Trophoblast cell (in vitro differentiated cells and primary cell): ENCODE data around the gene COL6A3.
A peak's percentile ranks its signal among the peaks of the same experiment; 100 is the strongest.
"Not testable (repeated sequence)": the region's sequence is repeated elsewhere in the genome, so short reads cannot be mapped to it uniquely, and the experiment has no call there.

Experiments
- DNase-seq, 2 donors: peaks; one replicate each; pipeline ENCODE4 v3.0.0-alpha.2; 2016
- H2AFZ ChIP-seq: 2 replicates; pipeline ENCODE4 v1.6.1; 2013; ENCODE audit warnings: low read length, moderate library complexity, mild to moderate bottlenecking; ENCODE audit not compliant: insufficient read depth, poor library complexity
- H2AK5ac ChIP-seq: 2 replicates; pipeline ENCODE4 v1.6.1; 2013; ENCODE audit warnings: mild to moderate bottlenecking, low read length
- H2BK120ac ChIP-seq: 2 replicates; pipeline ENCODE4 v1.6.1; 2013; ENCODE audit warnings: low read length, mild to moderate bottlenecking, moderate library complexity; ENCODE audit not compliant: insufficient read depth, poor library complexity
- H2BK12ac ChIP-seq: 2 replicates; pipeline ENCODE4 v1.6.1; 2013; ENCODE audit warnings: mild to moderate bottlenecking, low read length, moderate library complexity
- H2BK5ac ChIP-seq: 2 replicates; pipeline ENCODE4 v1.6.1; 2013; ENCODE audit warnings: low read length, low read depth, moderate library complexity, mild to moderate bottlenecking; ENCODE audit not compliant: poor library complexity
- H3K14ac ChIP-seq: 2 replicates; pipeline ENCODE4 v1.6.1; 2013; ENCODE audit warnings: mild to moderate bottlenecking, low read length
- H3K18ac ChIP-seq: 2 replicates; pipeline ENCODE4 v1.6.1; 2013; ENCODE audit warnings: mild to moderate bottlenecking, low read length
- H3K23ac ChIP-seq: 2 replicates; pipeline ENCODE4 v1.6.1; 2013; ENCODE audit warnings: low read length
- H3K27ac ChIP-seq: 2 replicates; pipeline ENCODE4 v1.5.1; 2013; ENCODE audit warnings: low read depth, mild to moderate bottlenecking, inconsistent platforms, low read length, moderate library complexity
- H3K27me3 ChIP-seq: 2 replicates; pipeline ENCODE4 v1.6.1; 2013; ENCODE audit warnings: inconsistent platforms, mild to moderate bottlenecking, low read length, moderate library complexity; ENCODE audit not compliant: insufficient read depth
- H3K36me3 ChIP-seq, 2 experiments: 1 replicate in 1 of 2; 2 replicates in 1 of 2; pipeline ENCODE4 v1.6.1; 2013; ENCODE audit warnings: low read length in 2 of 2, mild to moderate bottlenecking in 2 of 2, moderate library complexity in 1 of 2; ENCODE audit not compliant: insufficient read depth in 2 of 2, control insufficient read depth in 1 of 2
- H3K4ac ChIP-seq: 2 replicates; pipeline ENCODE4 v1.6.1; 2013; ENCODE audit warnings: low read depth, mild to moderate bottlenecking, low read length, moderate library complexity
- H3K4me1 ChIP-seq, 2 experiments: 1 replicate in 1 of 2; 2 replicates in 1 of 2; pipeline ENCODE4 v1.6.1; 2013; ENCODE audit warnings: low read length in 2 of 2, mild to moderate bottlenecking in 2 of 2, moderate library complexity in 1 of 2; ENCODE audit not compliant: insufficient read depth in 2 of 2, control insufficient read depth in 1 of 2
- H3K4me2 ChIP-seq: 2 replicates; pipeline ENCODE4 v1.6.1; 2013; ENCODE audit warnings: inconsistent platforms, mild to moderate bottlenecking, low read length, moderate library complexity
- H3K4me3 ChIP-seq: 2 replicates; pipeline ENCODE4 v1.5.1; 2013; ENCODE audit warnings: mild to moderate bottlenecking, low read depth, low read length, inconsistent platforms
- H3K79me1 ChIP-seq: one replicate; pipeline ENCODE4 v1.6.1; 2013; ENCODE audit warnings: low read length
- H3K79me2 ChIP-seq: 2 replicates; pipeline ENCODE4 v1.6.1; 2013; ENCODE audit warnings: low read length, mild to moderate bottlenecking; ENCODE audit not compliant: control insufficient read depth, insufficient read depth, poor library complexity
- H3K9ac ChIP-seq: 2 replicates; pipeline ENCODE4 v1.6.1; 2013; ENCODE audit warnings: mild to moderate bottlenecking, low read length
- H3K9me3 ChIP-seq: 2 replicates; pipeline ENCODE4 v1.6.1; 2013; ENCODE audit warnings: low read depth, mild to moderate bottlenecking, control low read depth, inconsistent platforms, low read length; ENCODE audit not compliant: insufficient read depth
- H4K12ac ChIP-seq: 2 replicates; pipeline ENCODE4 v1.6.1; 2013; ENCODE audit warnings: low read depth, mild to moderate bottlenecking, low read length, moderate library complexity
- H4K8ac ChIP-seq: 2 replicates; pipeline ENCODE4 v1.6.1; 2013; ENCODE audit warnings: low read depth, mild to moderate bottlenecking, low read length, moderate library complexity
- H4K91ac ChIP-seq: one replicate; pipeline ENCODE4 v1.6.1; 2013; ENCODE audit warnings: low read depth, mild to moderate bottlenecking, low read length, moderate library complexity
- WGBS: extraction: QIAGEN DNeasy Blood & Tissue Kit; methylation state at CpG from one replicate; pipeline ENCODE4 v1.1.7; 2013; ENCODE audit warnings: missing lambda C conversion rate; ENCODE audit not compliant: insufficient read length, insufficient coverage; ENCODE audit errors: extremely low coverage; 5-methylcytosine and 5-hydroxymethylcytosine counted together

COL6A3 gene

GRCh38 chr2:237306083-237306786 lies 107.7 kb downstream of the COL6A3 start:
- Histone ChIP-seq H4K8ac (no peak overlapping the region), H3K36me3 (peaks cover 0 to 4% of the 10 kb centered on the region in 2 experiments), H2AFZ (no peak overlapping the region), H3K27ac (no peak overlapping the region), H3K9ac (no peak overlapping the region), H3K27me3 (no peaks in the 10 kb centered on the region), H2BK5ac (no peak overlapping the region), H2BK12ac (peak overlapping the region; percentile 19), H3K79me1 (peaks cover 26% of the 10 kb centered on the region), H2BK120ac (peak overlapping the region; percentile 4), H3K79me2 (no peaks in the 10 kb centered on the region), H3K18ac (no peak overlapping the region), H3K4me3 (no peak overlapping the region), H2AK5ac (peak overlapping the region; percentile 3), H3K4me2 (no peak overlapping the region), H3K4ac (no peak overlapping the region), H4K91ac (peak overlapping the region; percentile 57), H4K12ac (no peak overlapping the region), H3K23ac (no peak overlapping the region), H3K9me3 (peaks cover 7% of the 10 kb centered on the region), H3K4me1 (no peaks in the 10 kb centered on the region), H3K14ac (no peak overlapping the region)
- no CpG with 5 or more reads among the region's 7 CpGs for WGBS
- no peak for DNase-seq

- H3K4me1 ChIP-seq = peaks cover 0 to 2% of the 10 kb centered on the region in 2 experiments
- DNase-seq = no peak
These were observed 108.4 kb downstream of the COL6A3 start for GRCh38 chr2:237305579-237305978.

GRCh38 chr2:237304763-237305514 lies 109.0 kb downstream of the COL6A3 start:
- peak overlapping the region; percentile 12 for H2BK120ac ChIP-seq
- no peak overlapping the region for H4K12ac ChIP-seq
- H3K79me1 ChIP-seq = peaks cover 27% of the 10 kb centered on the region
- H3K4me3 ChIP-seq = no peak overlapping the region
- H2BK12ac ChIP-seq = peak overlapping the region; percentile 57
- H2BK5ac ChIP-seq = no peak overlapping the region
- H2AFZ ChIP-seq = no peak overlapping the region
- H3K14ac ChIP-seq = no peak overlapping the region
- H3K36me3 ChIP-seq = peaks cover 0 to 4% of the 10 kb centered on the region in 2 experiments
- no peak overlapping the region for H4K8ac ChIP-seq
- peaks cover 0 to 2% of the 10 kb centered on the region in 2 experiments for H3K4me1 ChIP-seq
- H3K27me3 ChIP-seq = no peaks in the 10 kb centered on the region
- no peak overlapping the region for H3K4me2 ChIP-seq
- H3K18ac ChIP-seq = no peak overlapping the region
- peak overlapping the region; percentile 56 for H4K91ac ChIP-seq
- no peak overlapping the region for H3K23ac ChIP-seq
- H3K79me2 ChIP-seq = no peaks in the 10 kb centered on the region
- no CpG with 5 or more reads among the region's 2 CpGs for WGBS
- H2AK5ac ChIP-seq = no peak overlapping the region
- no peak overlapping the region for H3K9ac ChIP-seq
- no peak for DNase-seq
- H3K9me3 ChIP-seq = peaks cover 7% of the 10 kb centered on the region
- H3K4ac ChIP-seq = no peak overlapping the region
- H3K27ac ChIP-seq = no peak overlapping the region

More at GRCh38 chr2:237305579-237305978, 108.4 kb downstream of the COL6A3 start:
- H3K9me3 ChIP-seq = peaks cover 7% of the 10 kb centered on the region
- no peak overlapping the region for H3K14ac ChIP-seq
- peak overlapping the region; percentile 12 for H2BK120ac ChIP-seq
- H4K91ac ChIP-seq = peak overlapping the region; percentile 41
- H3K27me3 ChIP-seq = no peaks in the 10 kb centered on the region
- H3K4me2 ChIP-seq = no peak overlapping the region
- H3K79me1 ChIP-seq = peaks cover 28% of the 10 kb centered on the region
- H3K18ac ChIP-seq = no peak overlapping the region
- no peak overlapping the region for H2BK5ac ChIP-seq
- H3K79me2 ChIP-seq = no peaks in the 10 kb centered on the region
- H3K9ac ChIP-seq = no peak overlapping the region
- peak overlapping the region; percentile 3 for H2AK5ac ChIP-seq
- H3K23ac ChIP-seq = no peak overlapping the region
- no peak overlapping the region for H2AFZ ChIP-seq
- H2BK12ac ChIP-seq = peak overlapping the region; percentile 67
- no peak overlapping the region for H4K8ac ChIP-seq
- peaks cover 0 to 4% of the 10 kb centered on the region in 2 experiments for H3K36me3 ChIP-seq
- H3K4me3 ChIP-seq = no peak overlapping the region
- no peak overlapping the region for H3K4ac ChIP-seq
- no peak overlapping the region for H3K27ac ChIP-seq
- H4K12ac ChIP-seq = no peak overlapping the region

- peaks cover 34% of the 10 kb centered on the region for H3K79me1 ChIP-seq
- not testable (repeated sequence) for H3K4me2 ChIP-seq, H3K9me3 ChIP-seq, H4K91ac ChIP-seq, DNase-seq, H3K4me3 ChIP-seq, H3K27ac ChIP-seq, H3K27me3 ChIP-seq, H4K8ac ChIP-seq, H3K36me3 ChIP-seq, H2AFZ ChIP-seq, H3K4ac ChIP-seq, H3K9ac ChIP-seq, H3K14ac ChIP-seq, H3K4me1 ChIP-seq, H2BK5ac ChIP-seq, H4K12ac ChIP-seq, H3K23ac ChIP-seq, H3K79me2 ChIP-seq, H3K18ac ChIP-seq
- peak overlapping the region; percentile 12 for H2BK12ac ChIP-seq
- peak overlapping the region; percentile 41 for H2BK120ac ChIP-seq
- H2AK5ac ChIP-seq = peak overlapping the region; percentile 2
- no CpG with 5 or more reads among the region's 1 CpG for WGBS
These were observed 110.7 kb downstream of the COL6A3 start for GRCh38 chr2:237303244-237303643.
